ENCODE data around the gene TRAF2.
A peak's percentile ranks its signal among the peaks of the same experiment; 100 is the strongest.

The TRAF2 gene

GRCh38 chr9:136937186-136938001 lies 51.1 kb downstream of the TRAF2 start:
- no peak for DNase-seq

- no peak for DNase-seq
These were observed 53.2 kb downstream of the TRAF2 start for GRCh38 chr9:136939431-136939995.

GRCh38 chr9:136939996-136940525 lies 53.7 kb downstream of the TRAF2 start:
- DNase-seq = no peak

- peak in 1 of 5 donors; percentile 7 for DNase-seq
These were observed 54.4 kb downstream of the TRAF2 start for GRCh38 chr9:136940526-136941230.

GRCh38 chr9:136941231-136942111 lies 55.2 kb downstream of the TRAF2 start:
- peak in 1 of 5 donors; percentile 13 for DNase-seq

GRCh38 chr9:136942112-136942880 lies 56.0 kb downstream of the TRAF2 start:
- DNase-seq = peak in 1 of 5 donors; percentile 9

- DNase-seq = no peak
These were observed 56.5 kb downstream of the TRAF2 start for GRCh38 chr9:136942881-136943230.

GRCh38 chr9:136943291-136944211 lies 57.2 kb downstream of the TRAF2 start:
- DNase-seq = peak in 2 of 5 donors; percentile 25 to 53

- no peak for DNase-seq
These were observed 57.8 kb downstream of the TRAF2 start for GRCh38 chr9:136944212-136944518.

GRCh38 chr9:136944519-136945332 lies 58.4 kb downstream of the TRAF2 start, which contains the start of the genes C8G and FBXW5:
TSS of gene C8G (plus strand) at chr9:136945243. CDS start at chr9:136945321, 78 bp downstream.
TSS of gene FBXW5 (minus strand) at chr9:136944738. CDS start at chr9:136944083, 655 bp downstream.
- peak; percentile 87 to 96 (median 90) for DNase-seq

GRCh38 chr9:136945333-136946227 lies 59.3 kb downstream of the TRAF2 start:
- DNase-seq = peak in 1 of 5 donors; percentile 13

- DNase-seq = peak in 1 of 5 donors; percentile 12
These were observed 60.1 kb downstream of the TRAF2 start for GRCh38 chr9:136946228-136947027.

- peak in 1 of 5 donors; percentile 12 for DNase-seq
These were observed 60.9 kb downstream of the TRAF2 start for GRCh38 chr9:136947028-136947891.

GRCh38 chr9:136947955-136948510 lies 61.7 kb downstream of the TRAF2 start:
- peak in 1 of 5 donors; percentile 13 for DNase-seq

GRCh38 chr9:136949239-136949816 lies 63.0 kb downstream of the TRAF2 start:
- peak in 1 of 5 donors; percentile 7 for DNase-seq
